Kidney epithelial cell (primary cell): ENCODE data around the gene UBE2Q2. TPM values are rescaled to one million over a fixed set of nuclear protein-coding genes. Genes with fewer than 3 reads are reported as not detected.
"Not testable (repeated sequence)": the region's sequence is repeated elsewhere in the genome, so short reads cannot be mapped to it uniquely, and the experiment has no call there.

Experiments used
- DNase-seq: peaks from one replicate; pipeline ENCODE4 v3.0.0-alpha.2; 2010; ENCODE audit warnings: low read depth
- H3K27me3 ChIP-seq: 2 replicates; pipeline ENCODE4 v1.6.0; 2011; ENCODE audit warnings: low read length; ENCODE audit not compliant: control insufficient read depth, insufficient read depth
- H3K36me3 ChIP-seq: 2 replicates; pipeline ENCODE4 v1.5.1; 2011; ENCODE audit warnings: low read length; ENCODE audit not compliant: control insufficient read depth, insufficient read depth
- H3K4me3 ChIP-seq: 2 replicates; pipeline ENCODE4 v1.5.1; 2011; ENCODE audit warnings: low read depth, mild to moderate bottlenecking, control low read depth, low read length
- CTCF ChIP-seq: IDR thresholded peaks from 2 replicates; pipeline ENCODE4 v1.5.1; 2011; ENCODE audit warnings: mild to moderate bottlenecking, moderate library complexity, low read length, control low read depth, inconsistent platforms; ENCODE audit not compliant: insufficient read depth, poor library complexity, severe bottlenecking
- total RNA-seq: library from RNA; depleted of rRNA; stranded (reverse); fragments of >200 nt; gene quantifications from 2 replicates; pipeline ENCODE4 v1.2.3, GENCODE V29; 2015

Gene UBE2Q2
- total RNA-seq, 1 donor from 2014 or later: 39.3 TPM

GRCh38 chr15:75841626-75842025, 1.6 kb upstream of the UBE2Q2 start:
- Histone ChIP-seq H3K27me3 (no peaks in the 10 kb centered on the region), H3K36me3 (no peaks in the 10 kb centered on the region), H3K4me3 (no peak overlapping the region)
- no peak for TF ChIP-seq CTCF
- DNase-seq: no peak

- no peaks in the 10 kb centered on the region for H3K27me3 ChIP-seq
- no peak for TF ChIP-seq CTCF
- H3K4me3 ChIP-seq: peak overlapping the region; percentile 77
- no peak for DNase-seq
- H3K36me3 ChIP-seq: no peaks in the 10 kb centered on the region
Observed at GRCh38 chr15:75843678-75844581, 683 bp downstream of the UBE2Q2 start.

- TF ChIP-seq CTCF: no peak
- Histone ChIP-seq H3K36me3 (no peaks in the 10 kb centered on the region), H3K4me3 (peak overlapping the region; percentile 77), H3K27me3 (no peaks in the 10 kb centered on the region)
- DNase-seq: no peak
Observed at GRCh38 chr15:75844629-75845335, 1.5 kb downstream of the UBE2Q2 start.

GRCh38 chr15:75849167-75849566, 5.9 kb downstream of the UBE2Q2 start:
- DNase-seq: no peak
- no peaks in the 10 kb centered on the region for H3K36me3 ChIP-seq
- no peaks in the 10 kb centered on the region for H3K27me3 ChIP-seq
- no peak for TF ChIP-seq CTCF
- H3K4me3 ChIP-seq: no peak overlapping the region

GRCh38 chr15:75850708-75851107, 7.5 kb downstream of the UBE2Q2 start:
- no peak for DNase-seq
- Histone ChIP-seq H3K4me3 (no peak overlapping the region), H3K36me3 (no peaks in the 10 kb centered on the region), H3K27me3 (no peaks in the 10 kb centered on the region)
- no peak for TF ChIP-seq CTCF

DNA sequence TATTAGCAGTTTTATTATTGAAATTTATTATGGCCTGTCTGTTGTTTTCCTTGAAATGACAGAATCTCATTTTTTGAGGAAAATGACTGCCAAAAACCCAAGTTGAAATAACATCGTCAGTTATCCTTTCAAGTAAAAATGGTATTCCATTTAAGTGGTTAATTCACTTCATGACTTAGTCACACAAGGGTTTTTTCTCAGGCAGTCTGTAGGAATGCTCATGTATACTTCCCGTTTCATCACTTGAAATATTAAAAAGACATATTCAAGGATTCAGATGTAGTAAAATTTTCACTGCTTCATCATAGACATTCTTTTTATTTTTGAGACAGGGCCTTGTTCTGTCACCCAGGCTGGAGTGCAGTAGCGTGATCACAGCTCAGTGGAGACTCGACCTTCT, 8.3 kb downstream of the UBE2Q2 start:
- not testable (repeated sequence) for H3K4me3 ChIP-seq, DNase-seq, H3K27me3 ChIP-seq, H3K36me3 ChIP-seq
